HG02763 (cell line): ENCODE data around the gene ICAM2.

Source experiments
- ATAC-seq: cut with Tn5 transposase; IDR thresholded peaks from one replicate; pipeline ENCODE4 v1.9.1; 2021; ENCODE audit warnings: mild to moderate bottlenecking, moderate library complexity; ENCODE audit not compliant: unreplicated experiment

Gene ICAM2

GRCh38 chr17:64020056-64020766, at the start of gene ICAM2:
Gene ICAM2, minus strand, starts transcription at chr17:64020633. Its CDS starts 13,942 bp downstream, at chr17:64006691.
- ATAC-seq, result peak; percentile 58

- no peak for ATAC-seq
Measured at GRCh38 chr17:64070213-64070612, 49.8 kb upstream of the ICAM2 start.

GRCh38 chr17:64069143-64069542, 48.7 kb upstream of the ICAM2 start:
- no peak for ATAC-seq

GRCh38 chr17:64067657-64068056, 47.2 kb upstream of the ICAM2 start:
- no peak for ATAC-seq

- ATAC-seq, result no peak
Measured at GRCh38 chr17:64066716-64067115, 46.3 kb upstream of the ICAM2 start.

GRCh38 chr17:64065161-64065560, 44.7 kb upstream of the ICAM2 start:
- no peak for ATAC-seq

- no peak for ATAC-seq
Measured at GRCh38 chr17:64064331-64064730, 43.9 kb upstream of the ICAM2 start.

- no peak for ATAC-seq
Measured at GRCh38 chr17:64063766-64064224, 43.4 kb upstream of the ICAM2 start.

- no peak for ATAC-seq
Measured at GRCh38 chr17:64063088-64063487, 42.7 kb upstream of the ICAM2 start.

GRCh38 chr17:64061178-64061898, 40.9 kb upstream of the ICAM2 start:
- ATAC-seq, result no peak

GRCh38 chr17:64060331-64060730, 39.9 kb upstream of the ICAM2 start:
- ATAC-seq, result no peak

GRCh38 chr17:64059756-64060155, 39.3 kb upstream of the ICAM2 start:
- no peak for ATAC-seq

GRCh38 chr17:64058621-64059020, 38.2 kb upstream of the ICAM2 start:
- ATAC-seq, result no peak

GRCh38 chr17:64057701-64058263, 37.3 kb upstream of the ICAM2 start:
- ATAC-seq, result no peak

- peak; percentile 63 for ATAC-seq
Measured at GRCh38 chr17:64056269-64057005, 36.0 kb upstream of the ICAM2 start.

- no peak for ATAC-seq
Measured at GRCh38 chr17:64055183-64056142, 35.0 kb upstream of the ICAM2 start.

GRCh38 chr17:64054304-64054703, 33.9 kb upstream of the ICAM2 start:
- no peak for ATAC-seq

GRCh38 chr17:64053101-64053500, 32.7 kb upstream of the ICAM2 start:
- ATAC-seq, result no peak

- ATAC-seq, result no peak
Measured at GRCh38 chr17:64051153-64051552, 30.7 kb upstream of the ICAM2 start.

GRCh38 chr17:64048805-64049204, 28.4 kb upstream of the ICAM2 start:
- no peak for ATAC-seq
